Suprapubic skin (tissue), 3 donors: Measurements from ENCODE around the gene CAMK2D.

Experiments
- EP300 ChIP-seq: sonication (generic); formaldehyde crosslinking; IDR thresholded peaks from one replicate; pipeline ENCODE4 v1.6.1; 2017; ENCODE audit warnings: antibody characterized with exemption
- TF ChIP-seq, protein P1 (sequence below), 2 donors: fragments of 200-600 bp in 1 of 2; fragments of 450-650 bp in 1 of 2; sonication (generic) in 1 of 2; IDR thresholded peaks; one replicate each; pipeline ENCODE4 v1.5.1; 2016 to 2019; ENCODE audit warnings: antibody characterized with exemption in 2 of 2, mild to moderate bottlenecking in 1 of 2, moderate library complexity in 1 of 2

DNA sequence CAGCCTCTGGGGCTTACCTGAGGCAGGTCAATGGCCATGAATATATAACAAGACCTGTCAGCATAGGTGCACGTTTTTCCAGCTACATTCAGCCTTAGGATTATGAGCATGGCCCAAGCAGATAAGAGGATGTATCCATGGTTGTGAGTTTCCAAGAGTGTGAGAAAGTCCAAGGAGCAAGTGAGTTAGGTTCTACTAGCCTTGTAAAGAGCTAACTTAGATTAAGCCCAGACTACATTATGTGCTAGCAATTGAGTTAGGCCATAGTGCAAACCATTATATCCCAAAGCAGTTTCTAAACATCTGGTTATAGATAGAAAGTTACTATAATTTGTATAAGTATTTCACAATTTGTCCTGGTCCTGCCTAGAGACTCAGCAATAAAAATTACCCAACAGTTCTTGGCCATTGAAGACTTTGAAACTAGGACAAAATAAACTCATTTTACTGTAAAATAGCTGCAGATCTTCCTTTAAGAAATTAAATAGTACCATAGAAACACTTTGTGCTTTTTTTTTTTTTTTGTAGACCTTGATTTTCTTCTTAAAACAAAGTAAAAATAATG is 312.0 kb downstream of the CAMK2D start:
- TF ChIP-seq, protein P1, sequence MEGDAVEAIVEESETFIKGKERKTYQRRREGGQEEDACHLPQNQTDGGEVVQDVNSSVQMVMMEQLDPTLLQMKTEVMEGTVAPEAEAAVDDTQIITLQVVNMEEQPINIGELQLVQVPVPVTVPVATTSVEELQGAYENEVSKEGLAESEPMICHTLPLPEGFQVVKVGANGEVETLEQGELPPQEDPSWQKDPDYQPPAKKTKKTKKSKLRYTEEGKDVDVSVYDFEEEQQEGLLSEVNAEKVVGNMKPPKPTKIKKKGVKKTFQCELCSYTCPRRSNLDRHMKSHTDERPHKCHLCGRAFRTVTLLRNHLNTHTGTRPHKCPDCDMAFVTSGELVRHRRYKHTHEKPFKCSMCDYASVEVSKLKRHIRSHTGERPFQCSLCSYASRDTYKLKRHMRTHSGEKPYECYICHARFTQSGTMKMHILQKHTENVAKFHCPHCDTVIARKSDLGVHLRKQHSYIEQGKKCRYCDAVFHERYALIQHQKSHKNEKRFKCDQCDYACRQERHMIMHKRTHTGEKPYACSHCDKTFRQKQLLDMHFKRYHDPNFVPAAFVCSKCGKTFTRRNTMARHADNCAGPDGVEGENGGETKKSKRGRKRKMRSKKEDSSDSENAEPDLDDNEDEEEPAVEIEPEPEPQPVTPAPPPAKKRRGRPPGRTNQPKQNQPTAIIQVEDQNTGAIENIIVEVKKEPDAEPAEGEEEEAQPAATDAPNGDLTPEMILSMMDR (IDR thresholded peaks at IDR 0.05), result no peak
- TF ChIP-seq EP300, result no peak
